ENCODE results near the gene PPAT.

DNA sequence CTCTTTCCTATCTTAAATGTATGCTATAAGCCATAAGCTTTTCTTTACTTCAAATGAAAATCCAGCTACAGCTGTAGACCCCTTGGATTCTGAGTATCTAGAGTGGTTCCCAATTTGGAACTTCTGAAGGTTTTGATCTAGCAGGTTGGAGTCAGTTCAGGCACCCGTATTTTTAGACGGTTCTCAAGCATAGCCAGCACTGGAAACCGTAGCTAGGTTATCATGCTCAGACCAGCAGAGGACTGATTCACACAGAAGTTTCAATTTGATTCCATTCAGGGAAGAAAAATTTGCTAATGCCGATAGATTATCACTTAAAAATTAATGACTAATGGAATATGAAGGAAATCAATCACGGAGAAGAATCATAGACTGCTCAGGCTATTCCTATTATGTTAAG, 11.2 kb downstream of the PPAT start:
- TF ChIP-seq CTCF (conservative IDR thresholded peaks at IDR 0.05) (no peak), ZFX (IDR thresholded peaks at IDR 0.05) (no peak)

All from C4-2B (cell line).